Osteoblast (primary cell): Measurements from ENCODE around the gene SLC5A4. TPM values are rescaled to one million over a fixed set of nuclear protein-coding genes. Genes with fewer than 3 reads are reported as not detected.
"Not testable (repeated sequence)": the region's sequence is repeated elsewhere in the genome, so short reads cannot be mapped to it uniquely, and the experiment has no call there.

ENCODE experiments used
- DNase-seq: peaks from one replicate; pipeline ENCODE4 v3.0.0; 2011; ENCODE audit warnings: low spot score, mixed read lengths; ENCODE audit not compliant: insufficient read length; ENCODE audit errors: missing footprints
- H2AFZ ChIP-seq: 2 replicates; pipeline ENCODE4 v1.6.0; 2011; ENCODE audit warnings: mild to moderate bottlenecking, low read length
- H3K27ac ChIP-seq: 2 replicates; pipeline ENCODE4 v1.5.1; 2011; ENCODE audit warnings: mild to moderate bottlenecking, low read depth, low read length, moderate library complexity
- H3K27me3 ChIP-seq: 2 replicates; pipeline ENCODE4 v1.6.0; 2012; ENCODE audit warnings: mild to moderate bottlenecking, control low read depth, inconsistent platforms, low read length, moderate library complexity; ENCODE audit not compliant: insufficient read depth
- H3K36me3 ChIP-seq: 2 replicates; pipeline ENCODE4 v1.5.1; 2011; ENCODE audit warnings: mild to moderate bottlenecking, low read length, control low read depth, moderate library complexity; ENCODE audit not compliant: insufficient read depth
- H3K4me1 ChIP-seq: 2 replicates; pipeline ENCODE4 v1.5.1; 2011; ENCODE audit warnings: mild to moderate bottlenecking, low read length, control low read depth, moderate library complexity; ENCODE audit not compliant: insufficient read depth
- H3K4me2 ChIP-seq: 2 replicates; pipeline ENCODE4 v1.6.0; 2011; ENCODE audit warnings: mild to moderate bottlenecking, low read length; ENCODE audit not compliant: insufficient read depth
- H3K4me3 ChIP-seq: fragments of 200-600 bp; sonication (generic); 3 replicates; pipeline ENCODE4 v1.5.1; 2012; ENCODE audit warnings: mild to moderate bottlenecking, low read length, inconsistent platforms; ENCODE audit not compliant: insufficient read depth
- H3K79me2 ChIP-seq: 2 replicates; pipeline ENCODE4 v1.6.0; 2012; ENCODE audit warnings: mild to moderate bottlenecking, low read length, control low read depth, inconsistent platforms; ENCODE audit not compliant: insufficient read depth
- H3K9me3 ChIP-seq: 2 replicates; pipeline ENCODE4 v1.5.1; 2011; ENCODE audit warnings: low read depth, low read length, control low read depth
- H4K20me1 ChIP-seq: 2 replicates; pipeline ENCODE4 v1.6.0; 2012; ENCODE audit warnings: mild to moderate bottlenecking, low read length, control low read depth; ENCODE audit not compliant: insufficient read depth
- CTCF ChIP-seq: IDR thresholded peaks from 2 replicates; pipeline ENCODE4 v1.5.1; 2011; ENCODE audit warnings: mild to moderate bottlenecking, low read depth, low read length, moderate library complexity; ENCODE audit errors: extremely low read depth
- total RNA-seq: library from RNA; depleted of rRNA; stranded (reverse); fragments of >200 nt; gene quantifications from 2 replicates; pipeline ENCODE4 v1.2.3, GENCODE V29; 2012

The SLC5A4 gene
- total RNA-seq = not detected in 2 replicates

- no peaks in the 10 kb centered on the region for H4K20me1 ChIP-seq
- no peaks in the 10 kb centered on the region for H3K27me3 ChIP-seq
- no peak within 1 kb of the TSS for H3K4me2 ChIP-seq
- TF ChIP-seq CTCF = no peak
- no peak for DNase-seq
- no peaks in the 10 kb centered on the region for H3K79me2 ChIP-seq
- no peak within 1 kb of the TSS for H3K4me3 ChIP-seq
- no peaks in the 10 kb centered on the region for H3K36me3 ChIP-seq
- no peaks in the 10 kb centered on the region for H3K4me1 ChIP-seq
- H2AFZ ChIP-seq = no peak within 1 kb of the TSS
- H3K27ac ChIP-seq = no peak within 1 kb of the TSS
- no peaks in the 10 kb centered on the region for H3K9me3 ChIP-seq
Measured at GRCh38 chr22:32255217-32255616, at the start of gene SLC5A4. TSS of gene SLC5A4 (minus strand) at chr22:32255347. CDS start at chr22:32255329, 18 bp downstream.

- H3K4me1 ChIP-seq, H3K36me3 ChIP-seq, H3K27me3 ChIP-seq, H3K4me2 ChIP-seq, DNase-seq, H3K4me3 ChIP-seq, H4K20me1 ChIP-seq, H3K27ac ChIP-seq, H3K79me2 ChIP-seq, H2AFZ ChIP-seq, H3K9me3 ChIP-seq: not testable (repeated sequence)
Measured at GRCh38 chr22:32293921-32294320, 38.8 kb upstream of the SLC5A4 start.

- DNase-seq = no peak
- Histone ChIP-seq H3K4me2 (no peak overlapping the region), H3K27me3 (no peaks in the 10 kb centered on the region), H3K4me3 (no peak overlapping the region), H4K20me1 (no peaks in the 10 kb centered on the region), H2AFZ (no peak overlapping the region), H3K4me1 (no peaks in the 10 kb centered on the region), H3K9me3 (no peaks in the 10 kb centered on the region), H3K79me2 (no peaks in the 10 kb centered on the region), H3K36me3 (no peaks in the 10 kb centered on the region), H3K27ac (no peak overlapping the region)
- no peak for TF ChIP-seq CTCF
Measured at GRCh38 chr22:32286290-32286840, 31.2 kb upstream of the SLC5A4 start.

GRCh38 chr22:32281072-32281471 lies 25.9 kb upstream of the SLC5A4 start:
- no peaks in the 10 kb centered on the region for H3K27me3 ChIP-seq
- H3K9me3 ChIP-seq = no peaks in the 10 kb centered on the region
- no peak overlapping the region for H3K27ac ChIP-seq
- no peak overlapping the region for H3K4me3 ChIP-seq
- H4K20me1 ChIP-seq = no peaks in the 10 kb centered on the region
- no peaks in the 10 kb centered on the region for H3K36me3 ChIP-seq
- no peaks in the 10 kb centered on the region for H3K4me1 ChIP-seq
- TF ChIP-seq CTCF = no peak
- H3K79me2 ChIP-seq = no peaks in the 10 kb centered on the region
- no peak overlapping the region for H3K4me2 ChIP-seq
- no peak for DNase-seq
- no peak overlapping the region for H2AFZ ChIP-seq

GRCh38 chr22:32275353-32275752 lies 20.2 kb upstream of the SLC5A4 start:
- H3K79me2 ChIP-seq, H3K27ac ChIP-seq, H2AFZ ChIP-seq, H3K9me3 ChIP-seq, H4K20me1 ChIP-seq, H3K4me2 ChIP-seq, H3K27me3 ChIP-seq, H3K36me3 ChIP-seq, H3K4me1 ChIP-seq, H3K4me3 ChIP-seq, DNase-seq: not testable (repeated sequence)
